Activated CD8-positive, alpha-beta memory T cell treated with anti-CD3 and anti-CD28 coated beads, Interleukin-2, amount 50 U/mL, for 48 hours (primary cell): Measurements from ENCODE around the gene AKAP1.

ENCODE experiments used
- DNase-seq: peaks from one replicate; pipeline ENCODE4 v3.0.0-alpha.2; 2020

AKAP1 gene

DNA sequence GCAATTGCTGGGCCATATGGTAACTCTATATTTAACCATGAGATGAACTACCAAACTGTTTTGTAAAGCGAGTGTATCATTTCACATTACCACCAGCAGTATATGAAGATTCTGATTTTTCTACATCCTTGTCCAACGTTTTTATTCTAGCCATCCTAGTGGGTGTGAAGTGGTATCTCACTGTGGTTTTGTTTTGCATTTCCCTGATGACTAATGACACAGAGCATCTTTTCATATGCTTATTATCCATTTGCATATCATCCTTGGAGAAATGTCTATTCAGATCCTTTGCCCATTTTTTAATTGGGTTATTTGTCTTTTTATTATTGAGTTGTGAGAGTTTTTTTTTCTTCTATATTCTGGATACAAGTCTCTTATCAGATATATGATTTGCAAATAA, 83.6 kb downstream of the AKAP1 start:
- DNase-seq: no peak

DNA sequence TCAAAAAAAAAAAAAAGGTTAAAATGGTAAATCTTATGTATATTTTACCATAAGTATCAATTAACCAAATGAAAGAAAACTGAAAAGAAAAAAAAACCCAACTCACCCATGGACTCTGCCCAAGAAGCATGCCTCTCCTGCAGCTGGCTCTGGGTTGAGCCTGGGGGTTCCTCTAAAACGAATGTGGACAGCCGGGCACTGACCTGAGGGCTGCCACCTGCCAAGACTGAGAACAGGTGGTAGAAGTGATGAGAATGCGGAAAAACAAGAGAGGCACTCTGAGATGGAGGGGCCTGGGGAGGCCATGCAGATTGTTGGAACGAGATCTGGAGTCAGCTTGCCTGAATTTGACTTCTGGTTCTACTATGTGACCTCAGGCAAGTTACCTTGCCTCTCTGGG, 85.8 kb downstream of the AKAP1 start:
- no peak for DNase-seq
